HG03159 (cell line): ENCODE measurements around the gene PPP1R12A.
A peak's percentile ranks its signal among the peaks of the same experiment; 100 is the strongest.

Experiments
- ATAC-seq: cut with Tn5 transposase; IDR thresholded peaks from one replicate; pipeline ENCODE4 v1.9.1; 2021; ENCODE audit warnings: mild to moderate bottlenecking, moderate library complexity; ENCODE audit not compliant: unreplicated experiment

The PPP1R12A gene

DNA sequence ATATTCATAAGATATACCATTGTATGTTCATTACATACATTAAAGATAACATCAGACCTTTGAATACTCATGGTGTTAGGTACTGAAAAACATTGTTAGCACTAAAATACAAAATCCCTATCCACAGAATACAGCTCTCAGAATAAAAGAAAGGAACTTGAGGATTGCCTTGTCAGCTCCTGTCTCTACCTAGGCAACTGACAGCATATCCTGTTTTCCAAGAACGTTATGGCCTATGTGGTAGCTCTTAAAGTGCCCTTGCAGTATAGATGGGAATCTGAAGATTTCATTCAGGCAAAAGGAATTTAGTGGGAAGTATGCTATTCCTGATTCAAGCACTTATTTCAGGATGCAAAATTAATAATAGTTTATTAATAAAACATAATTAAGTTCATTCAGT, 1.8 kb upstream of the PPP1R12A start:
- ATAC-seq = no peak

GRCh38 chr12:79935624-79936345, 888 bp upstream of the PPP1R12A start:
- ATAC-seq = peak; percentile 22

DNA sequence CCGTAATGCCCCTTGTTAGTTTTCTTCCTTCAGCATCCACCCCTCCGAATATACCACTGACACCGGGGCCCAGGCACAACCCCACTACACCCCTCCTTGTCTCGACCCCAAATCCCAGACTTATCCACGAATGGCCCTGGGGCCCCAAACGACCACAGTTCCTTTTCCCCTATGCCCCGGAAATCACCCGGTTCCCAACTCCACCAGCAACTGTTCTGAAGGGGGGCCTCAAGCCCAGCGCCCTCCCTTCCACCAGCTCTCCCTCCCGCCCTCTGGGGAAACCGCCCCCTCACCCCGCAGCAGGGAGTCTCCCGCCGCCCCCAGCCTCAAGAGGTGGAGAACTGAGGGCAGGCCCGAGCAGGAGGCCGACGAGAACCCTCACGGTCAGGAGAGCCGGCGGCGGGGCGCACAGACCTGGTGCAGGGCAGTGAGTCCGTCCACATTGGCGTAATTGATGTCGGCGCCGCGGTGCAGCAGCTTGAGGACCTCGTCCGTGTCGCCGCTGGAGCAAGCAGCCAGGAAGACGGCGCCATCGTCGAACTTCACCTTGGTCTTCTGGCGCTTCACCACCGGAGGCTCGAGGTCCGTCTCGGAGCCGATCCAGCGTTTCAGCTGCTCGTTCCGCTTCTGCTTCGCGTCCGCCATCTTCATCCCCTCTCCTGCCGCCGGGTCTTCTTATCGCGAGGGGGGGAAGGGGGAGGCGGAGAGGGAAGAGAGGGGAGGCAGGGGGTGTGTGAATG, 446 bp downstream of the PPP1R12A start:
- ATAC-seq = peak; percentile 24

DNA sequence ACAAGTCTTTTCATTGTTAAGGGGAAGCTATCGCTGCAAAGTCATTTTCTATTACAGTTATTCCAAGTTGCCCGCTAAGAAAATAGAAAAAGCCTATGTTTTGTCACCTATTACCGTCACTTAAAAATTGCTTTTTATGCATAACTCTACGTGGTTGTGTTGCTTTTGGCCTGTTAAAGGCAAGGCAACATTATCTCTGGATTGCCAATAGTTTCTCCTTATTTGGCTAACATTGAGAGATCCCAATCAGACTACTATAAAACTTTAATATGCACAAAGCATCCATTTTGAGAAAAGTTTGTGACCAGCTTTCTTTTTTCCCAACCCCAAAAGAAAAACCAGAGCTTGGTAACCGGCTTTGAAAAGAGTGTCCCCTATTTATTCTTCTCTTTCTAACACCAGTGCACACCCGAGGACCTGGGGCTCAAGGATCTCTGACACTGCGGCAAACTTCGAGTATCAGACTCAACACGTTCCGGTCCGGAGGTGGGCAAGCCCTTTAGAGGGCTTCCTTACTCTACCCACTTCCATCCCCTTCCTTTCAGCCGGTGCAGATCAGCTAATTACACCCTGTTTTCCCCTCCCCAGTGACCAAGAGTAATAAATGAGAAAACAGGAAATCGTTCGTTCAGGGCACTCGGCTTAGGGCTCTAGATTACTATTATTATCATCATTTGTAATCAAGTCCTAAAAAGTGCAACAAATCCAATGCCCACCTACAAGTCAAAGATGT, 1.2 kb downstream of the PPP1R12A start:
- ATAC-seq = peak; percentile 17

DNA sequence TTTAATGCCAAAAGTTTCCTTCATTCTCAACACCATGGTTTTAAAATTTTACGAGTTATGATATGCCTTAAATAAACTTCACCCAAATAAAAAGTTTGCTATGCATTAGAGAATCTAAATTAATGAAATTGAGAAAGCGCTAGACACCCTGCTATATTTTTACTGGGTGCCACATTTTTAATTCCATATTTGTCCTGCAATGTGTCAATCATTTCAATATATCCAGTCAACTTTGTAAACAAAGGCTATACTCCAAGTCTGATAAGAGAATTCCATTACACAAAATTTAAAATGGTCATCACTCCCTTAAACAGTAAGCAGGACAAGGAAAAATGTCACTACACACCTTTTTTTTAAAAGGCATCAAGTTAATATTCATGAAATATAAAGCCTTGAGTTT, 1.9 kb downstream of the PPP1R12A start:
- no peak for ATAC-seq

DNA sequence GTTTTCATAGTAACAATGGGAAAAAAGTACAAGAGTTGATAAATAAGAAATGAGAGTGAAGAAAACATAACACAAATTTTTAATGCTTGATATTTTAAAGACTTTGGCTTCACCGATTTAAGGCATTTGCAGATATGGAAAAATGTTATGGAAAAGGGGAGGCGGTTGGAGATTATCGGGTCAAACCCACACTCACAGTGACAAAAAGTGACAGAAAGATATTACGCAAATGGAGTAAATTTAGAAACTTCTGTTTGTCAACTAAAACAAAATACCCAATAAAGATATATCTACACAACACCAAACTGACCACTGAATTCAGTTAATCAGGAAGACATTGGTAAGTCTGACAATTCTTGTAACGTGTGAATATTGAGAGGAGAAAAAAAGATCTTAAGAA, 2.5 kb downstream of the PPP1R12A start:
- no peak for ATAC-seq

DNA sequence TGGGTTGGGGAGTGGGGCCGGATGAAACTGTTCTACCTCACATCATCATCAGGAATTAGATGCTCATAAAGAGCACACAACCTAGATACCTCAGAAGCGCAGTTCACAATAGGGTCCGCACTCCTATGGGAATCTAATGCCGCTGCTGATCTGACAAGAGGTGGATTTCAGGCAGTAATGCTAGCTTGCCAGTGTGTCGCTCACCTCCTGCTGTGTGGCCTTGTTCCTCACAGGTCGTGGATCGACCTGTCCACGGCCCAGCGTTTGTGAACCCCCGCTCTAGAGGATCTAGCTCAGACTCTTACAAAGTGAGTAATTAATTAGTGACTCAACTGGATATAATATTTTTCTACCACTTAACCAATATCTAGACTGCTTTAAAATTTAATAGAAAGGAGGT, 5.8 kb downstream of the PPP1R12A start:
- ATAC-seq = no peak

DNA sequence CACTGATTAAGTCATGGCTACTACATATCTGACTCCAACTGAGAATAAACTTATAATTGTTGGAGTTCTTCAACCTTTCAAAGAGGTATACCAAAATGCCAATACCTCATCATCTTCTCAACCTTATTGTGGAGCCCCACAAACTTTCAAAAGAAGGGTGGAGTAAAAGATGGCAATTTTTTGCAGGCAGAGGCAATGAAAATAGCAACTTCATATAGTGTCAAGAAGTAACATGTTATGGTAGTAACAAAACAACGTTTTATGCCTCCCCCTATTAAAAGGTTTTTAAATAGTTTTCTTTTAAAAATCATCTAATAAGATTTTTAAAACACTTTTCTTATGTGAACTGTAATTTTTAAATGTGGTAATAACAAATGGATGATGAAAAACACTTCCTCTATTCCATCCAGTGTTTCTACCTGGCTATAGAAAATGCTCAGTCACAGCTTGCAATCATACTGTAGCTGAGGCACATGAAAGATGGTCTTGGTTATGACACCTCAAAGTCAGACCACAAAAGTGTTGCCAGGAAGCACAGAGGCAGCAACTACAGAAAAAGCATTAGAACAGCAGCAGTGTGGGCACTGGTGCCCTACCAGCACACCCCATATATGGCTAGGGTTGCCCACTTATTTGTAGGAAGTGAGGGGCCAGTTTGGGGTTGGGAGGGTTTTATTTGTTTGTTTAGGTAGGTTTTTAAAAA, 7.0 kb downstream of the PPP1R12A start:
- ATAC-seq = peak; percentile 98

GRCh38 chr12:79926951-79927350, 7.9 kb downstream of the PPP1R12A start:
- ATAC-seq = no peak

GRCh38 chr12:79925492-79925891, 9.4 kb downstream of the PPP1R12A start:
- ATAC-seq = no peak

DNA sequence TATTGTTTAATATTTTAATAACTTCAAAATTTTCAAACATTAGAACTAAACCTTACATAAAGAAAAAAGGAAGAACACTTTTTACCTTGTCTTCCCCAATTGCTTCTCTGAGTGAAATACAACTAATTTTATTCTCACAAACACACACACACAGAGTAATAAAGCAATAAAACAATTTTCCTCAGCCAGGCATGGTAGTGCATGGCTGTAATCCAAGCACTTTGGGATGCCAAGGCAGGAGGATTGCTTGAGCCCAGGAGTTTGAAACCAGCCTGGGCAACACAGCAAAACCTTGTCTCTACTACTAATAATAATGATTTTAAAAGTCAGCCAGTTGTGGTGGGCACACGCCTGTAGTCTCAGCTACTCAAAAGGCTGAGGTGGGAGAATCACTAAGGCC, 13.1 kb downstream of the PPP1R12A start:
- ATAC-seq = no peak

DNA sequence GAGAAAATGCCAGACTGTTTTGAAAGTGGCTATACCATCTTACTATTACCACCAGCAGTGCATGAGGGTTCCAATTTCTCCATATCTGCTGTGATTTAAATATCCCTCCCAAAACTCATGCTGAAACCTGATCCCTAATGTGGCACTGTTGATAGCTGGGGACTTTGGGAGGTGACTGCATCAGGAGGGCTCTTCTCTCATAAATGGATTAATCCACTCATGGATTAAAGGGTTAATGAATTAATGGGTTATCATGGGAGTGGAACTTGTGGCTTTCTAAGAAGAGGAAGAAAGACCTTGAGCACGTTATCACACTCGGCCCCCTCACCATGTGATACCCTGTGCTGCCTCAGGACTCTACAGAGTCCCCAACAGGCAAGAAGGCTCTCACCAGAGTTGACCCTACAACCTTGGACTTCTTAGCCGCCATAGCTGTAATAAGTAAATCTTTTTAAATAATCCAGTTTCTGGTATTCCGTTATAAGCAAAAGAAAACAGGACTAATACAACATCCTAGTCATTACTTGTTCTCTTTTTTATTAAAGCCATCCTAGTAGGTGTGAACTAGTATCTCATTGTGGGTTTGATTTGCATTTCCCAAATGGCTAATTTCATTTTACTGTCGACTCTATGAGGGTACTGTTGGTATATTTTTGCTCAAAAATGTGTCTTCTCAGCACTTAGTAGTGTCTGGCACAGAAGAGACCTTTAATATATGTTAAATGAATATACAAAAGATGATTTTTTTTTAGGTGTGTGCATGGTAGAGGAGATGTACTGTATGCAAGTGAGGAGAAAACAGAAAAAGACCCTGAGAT, 14.3 kb downstream of the PPP1R12A start:
- ATAC-seq = no peak

- ATAC-seq = no peak
Measured at GRCh38 chr12:79919762-79920161, 15.1 kb downstream of the PPP1R12A start.

- no peak for ATAC-seq
Measured at GRCh38 chr12:79916826-79917225, 18.1 kb downstream of the PPP1R12A start.

GRCh38 chr12:79911889-79912656, 22.8 kb downstream of the PPP1R12A start:
- ATAC-seq = no peak

GRCh38 chr12:79908366-79908765, 26.5 kb downstream of the PPP1R12A start:
- no peak for ATAC-seq

GRCh38 chr12:79901506-79901905, 33.4 kb downstream of the PPP1R12A start:
- no peak for ATAC-seq

- no peak for ATAC-seq
Measured at GRCh38 chr12:79900951-79901350, 33.9 kb downstream of the PPP1R12A start.

DNA sequence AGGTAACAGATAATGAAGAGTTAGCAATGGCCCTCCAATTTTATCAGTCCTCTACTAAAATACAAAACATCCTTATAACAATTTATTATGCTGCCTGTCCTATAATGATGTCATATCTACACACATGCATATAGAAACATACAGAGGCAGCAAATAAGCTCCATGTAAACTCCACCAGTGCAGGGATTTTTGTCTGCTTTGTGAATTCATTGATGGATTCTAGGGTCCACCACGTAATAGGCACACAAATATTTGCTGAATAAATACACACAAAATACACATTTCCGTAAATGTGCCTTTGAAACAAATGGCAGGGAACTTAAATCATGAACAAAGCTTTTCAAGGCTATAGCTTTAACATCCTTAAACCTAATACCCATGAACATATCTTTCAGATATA, 34.7 kb downstream of the PPP1R12A start:
- ATAC-seq = no peak

DNA sequence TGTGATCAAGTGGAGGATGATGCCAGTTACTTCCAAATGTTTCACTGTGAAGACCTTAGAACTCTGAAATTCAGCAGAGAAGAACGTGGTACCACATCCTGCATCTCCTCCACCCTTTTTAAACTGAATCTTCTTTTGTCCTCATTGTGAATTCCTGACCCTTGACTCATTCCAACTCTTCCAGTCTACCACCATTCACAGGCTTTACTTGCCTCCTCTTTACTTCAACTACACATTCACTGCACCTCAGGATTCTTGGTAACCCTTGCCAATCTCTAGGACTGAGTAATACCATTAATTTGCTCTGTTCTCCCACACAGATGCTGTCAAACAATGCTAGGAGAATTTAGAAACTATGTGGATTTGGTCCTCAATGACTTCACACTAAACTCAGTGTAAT, 37.3 kb downstream of the PPP1R12A start:
- no peak for ATAC-seq
